ENCODE measurements around the gene LLPH. TPM values are rescaled to one million over a fixed set of nuclear protein-coding genes. Genes with fewer than 3 reads are reported as not detected.

Gene LLPH
- total RNA-seq, 1 experiment from 2014 or later = 33.4 TPM

- Histone ChIP-seq H3K27me3 (ENCODE audit: insufficient read depth, low read length) (no peaks in the 10 kb centered on the region), H2AFZ (ENCODE audit: low read length) (no peak overlapping the region), H2BK12ac (ENCODE audit: insufficient read length, low read depth, low read length) (no peak overlapping the region), H4K91ac (ENCODE audit: insufficient read length, low read depth, low read length) (no peak overlapping the region), H3K56ac (ENCODE audit: insufficient read length, low read depth, low read length) (no peak overlapping the region), H3K23me2 (ENCODE audit: insufficient read length, low read depth, low read length, poor library complexity, severe bottlenecking) (no peaks in the 10 kb centered on the region), H3K18ac (ENCODE audit: insufficient read length, low read depth, low read length) (no peak overlapping the region), H2BK120ac (ENCODE audit: low read depth, low read length, poor library complexity, severe bottlenecking) (no peak overlapping the region), H4K8ac (replicated peaks; ENCODE audit: insufficient read length, low read depth, low read length) (no peak overlapping the region), H3T11ph (ENCODE audit: low read length) (no peak overlapping the region), H3K9ac (ENCODE audit: extremely low read depth, insufficient read length, low read length) (no peak overlapping the region), H2BK5ac (ENCODE audit: insufficient read length, low read length) (no peak overlapping the region), H3K4me2 (ENCODE audit: insufficient read depth, insufficient read length, low read length) (no peak overlapping the region), H2BK15ac (ENCODE audit: low read depth, low read length) (no peak overlapping the region), H3K27ac (ENCODE audit: insufficient read length, low read depth, low read length) (no peak overlapping the region), H4K5ac (ENCODE audit: insufficient read length, low read depth, low read length) (no peak overlapping the region), H4K20me1 (ENCODE audit: control insufficient read depth, insufficient read depth, insufficient read length) (no peaks in the 10 kb centered on the region), H3K79me1 (ENCODE audit: insufficient read depth, low read depth, low read length, poor library complexity, severe bottlenecking) (no peaks in the 10 kb centered on the region), H3K4ac (ENCODE audit: low read depth, low read length) (no peak overlapping the region), H2AK5ac (ENCODE audit: insufficient read length, low read length) (no peak overlapping the region), H3K23ac (ENCODE audit: insufficient read length, low read depth, low read length) (no peak overlapping the region), H3K4me1 (ENCODE audit: insufficient read depth, low read length) (no peaks in the 10 kb centered on the region), H3K9me3 (ENCODE audit: control insufficient read depth, low read depth, low read length) (no peaks in the 10 kb centered on the region), H3K14ac (ENCODE audit: insufficient read depth, low read length) (no peak overlapping the region), H3K79me2 (ENCODE audit: insufficient read depth, low read length) (no peaks in the 10 kb centered on the region; the same call in 1 of the 2 replicates), H2BK20ac (ENCODE audit: low read depth, low read length, poor library complexity, severe bottlenecking) (no peak overlapping the region)
- H3K4me3 Mint-ChIP-seq = no peak overlapping the region
- TF ChIP-seq CTCF (conservative IDR thresholded peaks at IDR 0.05) = no peak
- no peak overlapping the region for H3K27ac Mint-ChIP-seq
- DNase-seq = no peak
- peaks cover 7 to 14% (median 12%) of the 10 kb centered on the region in 3 experiments for H3K36me3 Mint-ChIP-seq (ENCODE audit: insufficient read depth in 1 of 3, low read depth in 3 of 3)
- peaks cover 10 to 12% of the 10 kb centered on the region in 2 experiments; a peak in 3 of 5 replicates for H3K9me3 Mint-ChIP-seq
- no peaks in the 10 kb centered on the region for H3K4me1 Mint-ChIP-seq
- H3K27me3 Mint-ChIP-seq (ENCODE audit: low read depth) = no peaks in the 10 kb centered on the region
- no CpG with 5 or more reads among the region's 28 CpGs for WGBS (ENCODE audit: extremely low coverage, insufficient read length, low lambda C conversion rate)
Measured at GRCh38 chr12:66160704-66161103, 30.2 kb upstream of the LLPH start.
